Mononuclear cell (primary cell): ENCODE measurements around the gene UBE2M. TPM values are rescaled to one million over a fixed set of nuclear protein-coding genes. Genes with fewer than 3 reads are reported as not detected.

ENCODE experiments used
- total RNA-seq: library from RNA; depleted of rRNA; stranded (reverse); fragments of >200 nt; gene quantifications from one replicate; pipeline ENCODE4 v1.2.3, GENCODE V29; 2012

The UBE2M gene
- total RNA-seq, 1 donor = 22.5 TPM

Other genes starting within 250 kb of the UBE2M start
- 0.52 TPM for gene ZSCAN22, start 231.6 kb downstream of the UBE2M start, total RNA-seq
- gene A1BG, start 205.1 kb downstream of the UBE2M start, total RNA-seq = 17.7 TPM
- gene ZNF497, start 195.9 kb downstream of the UBE2M start, total RNA-seq = 0.31 TPM
- gene ZNF837, start 177.6 kb downstream of the UBE2M start, total RNA-seq = 0.84 TPM
- gene RPS5, start 171.3 kb downstream of the UBE2M start, total RNA-seq = 1,513 TPM
- gene RNF225, start 163.0 kb downstream of the UBE2M start, total RNA-seq = 0.42 TPM
- gene ZNF584, start 150.0 kb downstream of the UBE2M start, total RNA-seq = 1.3 TPM
- 1.9 TPM for gene ZNF132, start 118.5 kb downstream of the UBE2M start, total RNA-seq
- gene ZNF324B, start 107.0 kb downstream of the UBE2M start, total RNA-seq = 3.6 TPM
- 19.2 TPM for gene ZNF324, start 91.5 kb downstream of the UBE2M start, total RNA-seq
- gene ZNF446, start 82.3 kb downstream of the UBE2M start, total RNA-seq = 5.5 TPM
- gene SLC27A5, start 46.6 kb downstream of the UBE2M start, total RNA-seq = 1.9 TPM
- gene ZBTB45, start 38.8 kb downstream of the UBE2M start, total RNA-seq = 2.7 TPM
- 152 TPM for gene TRIM28, start 14.5 kb downstream of the UBE2M start, total RNA-seq
- gene CHMP2A, start 3.5 kb downstream of the UBE2M start, total RNA-seq = 32.7 TPM
- 11.4 TPM for gene MZF1, start 14.7 kb upstream of the UBE2M start, total RNA-seq